Thoracic aorta (tissue), 2 donors: ENCODE measurements around the gene PNCK. TPM values are rescaled to one million over a fixed set of nuclear protein-coding genes. Genes with fewer than 3 reads are reported as not detected.

Experiments
- ATAC-seq: fragments of 150-250 bp; one replicate; pipeline ENCODE4 v1.8.0; 2017; ENCODE audit warnings: low read depth; ENCODE audit not compliant: insufficient number of reproducible peaks, low FRiP score
- DNase-seq: peaks from one replicate; pipeline ENCODE4 v3.0.0-alpha.2; 2020; ENCODE audit warnings: low spot score
- H3K27ac ChIP-seq, 2 donors: fragments of 200-600 bp; sonication (generic); 1 replicate in 1 of 2; 2 replicates in 1 of 2; pipeline ENCODE4 v1.5.1; 2016; ENCODE audit warnings: mild to moderate bottlenecking in 2 of 2, moderate library complexity in 2 of 2
- H3K27me3 ChIP-seq: fragments of 200-600 bp; sonication (generic); replicated peaks from 2 replicates; pipeline ENCODE4 v1.6.0; 2016; ENCODE audit warnings: mild to moderate bottlenecking; ENCODE audit not compliant: insufficient read depth
- H3K36me3 ChIP-seq: fragments of 200-600 bp; sonication (generic); one replicate; pipeline ENCODE4 v1.5.1; 2016
- H3K4me1 ChIP-seq, 2 donors: fragments of 200-600 bp; sonication (generic); 1 replicate in 1 of 2; 2 replicates in 1 of 2; pipeline versions ENCODE4 v1.5.1 to v1.6.0; 2016; ENCODE audit warnings: low read depth in 2 of 2, mild to moderate bottlenecking in 1 of 2; ENCODE audit not compliant: control insufficient read depth in 1 of 2
- H3K4me3 ChIP-seq: fragments of 200-600 bp; sonication (generic); 2 replicates; pipeline ENCODE4 v1.5.1; 2016; ENCODE audit warnings: mild to moderate bottlenecking
- H3K9me3 ChIP-seq: fragments of 200-600 bp; sonication (generic); 2 replicates; pipeline ENCODE4 v1.5.1; 2016
- CTCF ChIP-seq: fragments of 200-600 bp; sonication (generic); IDR thresholded peaks from one replicate; pipeline ENCODE4 v1.5.1; 2019; ENCODE audit warnings: antibody characterized with exemption
- total RNA-seq, 2 donors: library from RNA; depleted of rRNA; stranded (reverse); fragments of >200 nt; gene quantifications; one replicate each; pipeline versions ENCODE4 v1.1.0 to v1.2.3, GENCODE V29; 2016

PNCK gene
- total RNA-seq, 2 donors from 2014 or later: 1.2 to 3.2 TPM

DNA sequence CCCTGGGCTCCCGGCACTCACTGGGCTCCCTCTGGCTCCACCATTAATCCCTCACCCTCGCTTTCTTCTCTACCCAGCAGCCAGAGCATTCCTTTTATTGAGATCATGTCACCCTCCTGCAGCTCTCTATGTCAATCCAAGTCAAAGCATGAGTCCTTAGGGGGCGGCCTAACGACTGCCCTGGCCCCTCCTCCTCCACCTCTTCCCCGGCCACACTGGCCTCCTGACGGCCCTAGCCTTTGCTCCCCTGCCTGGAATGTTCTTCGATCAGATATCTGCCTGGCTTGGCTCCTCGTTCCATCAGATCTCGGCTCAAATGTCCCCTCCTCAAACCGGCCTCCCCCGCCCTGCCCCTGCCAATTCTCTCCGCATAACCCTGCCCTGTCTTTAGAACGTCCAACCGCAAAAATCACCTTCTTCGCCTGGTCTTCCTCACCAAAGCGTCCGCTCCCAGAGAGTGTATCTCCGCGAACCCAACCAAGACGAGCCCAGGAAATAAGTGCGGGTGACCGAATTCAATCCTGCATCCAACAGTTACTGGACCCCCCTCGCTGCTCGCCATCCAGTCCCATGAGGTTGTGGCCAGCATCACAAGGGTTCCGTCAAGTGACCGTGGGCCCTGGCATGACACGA, 722 bp upstream of the PNCK start:
- Histone ChIP-seq H3K4me1 (no peaks in the 10 kb centered on the region), H3K27ac (no peak overlapping the region), H3K36me3 (no peaks in the 10 kb centered on the region), H3K4me3 (no peak overlapping the region), H3K27me3 (no peaks in the 10 kb centered on the region), H3K9me3 (no peaks in the 10 kb centered on the region)
- DNase-seq (no peak), ATAC-seq (no peak)
- TF ChIP-seq CTCF: no peak

- no peak for ATAC-seq
- H3K9me3 ChIP-seq: no peaks in the 10 kb centered on the region
- H3K27ac ChIP-seq: no peak overlapping the region
- no peaks in the 10 kb centered on the region for H3K27me3 ChIP-seq
- H3K36me3 ChIP-seq: no peaks in the 10 kb centered on the region
- no peak for TF ChIP-seq CTCF
- H3K4me1 ChIP-seq: no peaks in the 10 kb centered on the region
- H3K4me3 ChIP-seq: no peak overlapping the region
- no peak for DNase-seq
Measured at GRCh38 chrX:153672531-153673427, 834 bp downstream of the PNCK start.

DNA sequence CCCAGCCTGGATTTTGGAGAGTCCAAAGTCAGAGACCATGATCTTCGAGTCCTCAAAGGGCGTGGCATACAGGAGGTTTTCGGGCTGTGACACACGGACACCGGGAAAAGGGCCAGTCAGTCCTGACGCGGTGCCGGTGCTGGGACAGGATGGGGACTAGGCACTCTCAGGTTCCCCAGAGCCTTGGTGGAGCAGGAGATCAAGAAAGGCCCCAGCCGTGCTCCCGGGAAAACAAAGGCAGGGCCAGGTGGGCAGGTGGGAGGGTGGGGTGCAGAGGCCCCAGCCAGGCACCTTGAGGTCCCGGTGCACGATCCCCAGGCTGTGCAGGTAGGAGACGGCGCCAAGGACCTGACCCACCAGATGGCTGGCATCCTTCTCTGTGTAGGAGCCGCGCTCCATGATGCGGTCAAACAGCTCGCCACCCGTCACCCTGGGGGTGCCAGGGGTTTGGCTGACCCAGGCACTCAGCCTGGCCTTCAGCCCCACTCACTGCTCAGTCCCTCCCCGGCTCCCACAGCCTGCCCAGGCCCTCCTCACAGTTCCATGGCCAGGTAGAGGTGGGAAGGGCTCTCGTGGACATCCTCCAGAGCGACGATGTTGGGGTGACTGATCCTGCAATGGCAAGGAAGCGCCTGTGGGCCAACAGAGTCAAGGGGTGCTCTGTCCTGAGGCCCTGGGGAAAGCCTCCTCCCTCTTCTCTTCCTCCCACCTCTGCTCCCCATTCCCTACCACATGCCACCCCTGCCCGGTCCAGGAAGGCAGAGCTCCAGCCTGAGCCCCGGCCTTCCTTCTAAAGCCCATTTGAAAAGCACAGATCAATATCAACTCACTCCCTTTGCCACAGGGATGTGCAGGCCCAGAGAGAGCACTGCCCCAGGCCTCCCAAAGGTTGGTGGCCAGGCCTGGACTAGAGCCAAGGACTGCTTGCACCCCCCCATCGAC, 1.8 kb downstream of the PNCK start:
- H3K27me3 ChIP-seq: no peaks in the 10 kb centered on the region
- no peaks in the 10 kb centered on the region for H3K36me3 ChIP-seq
- no peak for DNase-seq
- H3K4me3 ChIP-seq: no peak overlapping the region
- no peak for ATAC-seq
- no peaks in the 10 kb centered on the region for H3K4me1 ChIP-seq
- no peak overlapping the region for H3K27ac ChIP-seq
- no peak for TF ChIP-seq CTCF
- no peaks in the 10 kb centered on the region for H3K9me3 ChIP-seq

- Histone ChIP-seq H3K36me3 (no peaks in the 10 kb centered on the region), H3K27me3 (no peaks in the 10 kb centered on the region), H3K27ac (no peak overlapping the region), H3K4me1 (no peaks in the 10 kb centered on the region), H3K9me3 (no peaks in the 10 kb centered on the region), H3K4me3 (no peak overlapping the region)
- ATAC-seq (no peak), DNase-seq (no peak)
- TF ChIP-seq CTCF: no peak
Measured at GRCh38 chrX:153670748-153671588, 2.6 kb downstream of the PNCK start.
